Endothelial cell of umbilical vein (primary cell): Measurements from ENCODE around the gene DHRS12. TPM values are rescaled to one million over a fixed set of nuclear protein-coding genes. Genes with fewer than 3 reads are reported as not detected.
A peak's percentile ranks its signal among the peaks of the same experiment; 100 is the strongest.

Source experiments
- BruUV-seq: library from RNA; stranded (reverse); fragments of 400-500 nt; replicated peaks from 2 replicates; lab custom pipeline; 2021; lab: Mats Ljungman, UMichigan
- CTCF ChIA-PET: fragments of 300-600, 350-600 bp; sonication (Branson Sonifier 250); formaldehyde crosslinking; loops from one replicate; lab custom pipeline; 2021; ENCODE audit warnings: antibody characterized with exemption, inconsistent platforms; lab: Charles Lee
- POLR2A ChIA-PET: fragments of 300-600, 350-600 bp; sonication (Branson Sonifier 250); formaldehyde crosslinking; loops from one replicate; lab custom pipeline; 2021; ENCODE audit warnings: antibody characterized with exemption, inconsistent platforms; lab: Charles Lee
- DNase-seq: peaks from one replicate; pipeline ENCODE4 v3.0.0-alpha.2; 2011; ENCODE audit warnings: low read depth, low spot score
- FAIRE-seq: peaks from 2 replicates; lab custom pipeline; 2011; peaks lifted over from hg19 to GRCh38; lab: Jason Lieb, UNC
- H2AFZ ChIP-seq: 2 replicates; pipeline ENCODE4 v1.6.0; 2012; ENCODE audit warnings: low read depth, low read length, control low read depth, inconsistent platforms
- H3K27ac ChIP-seq: 2 replicates; pipeline ENCODE4 v1.5.1; 2011; ENCODE audit warnings: low read depth, mild to moderate bottlenecking, control low read depth, low read length, moderate library complexity; ENCODE audit not compliant: insufficient read depth
- H3K27me3 ChIP-seq, 2 experiments: 2 replicates each; pipeline versions ENCODE4 v1.6.0 to v1.6.1; 2011; ENCODE audit warnings: low read length in 2 of 2, mixed read lengths in 1 of 2; ENCODE audit not compliant: control insufficient read depth in 2 of 2, insufficient read depth in 2 of 2
- H3K36me3 ChIP-seq, 2 experiments: 2 replicates in 1 of 2; 3 replicates in 1 of 2; pipeline ENCODE4 v1.5.1; 2011; ENCODE audit warnings: low read length in 2 of 2, mild to moderate bottlenecking in 1 of 2, moderate library complexity in 1 of 2; ENCODE audit not compliant: control insufficient read depth in 2 of 2, insufficient read depth in 2 of 2; ENCODE audit errors: extremely low read depth in 1 of 2
- H3K4me1 ChIP-seq: 3 replicates; pipeline ENCODE4 v1.5.1; 2011; ENCODE audit warnings: mild to moderate bottlenecking, low read length; ENCODE audit not compliant: control insufficient read depth, insufficient read depth; ENCODE audit errors: extremely low read depth
- H3K4me2 ChIP-seq: 2 replicates; pipeline ENCODE4 v1.6.1; 2011; ENCODE audit warnings: low read length, control low read depth, mixed read lengths; ENCODE audit not compliant: insufficient read depth
- H3K4me3 ChIP-seq, 3 experiments: fragments of 200-600 bp in 1 of 3; sonication (generic), shearing (Covaris generic) in 1 of 3; replicated peaks in 1 of 3; 2 replicates each; pipeline ENCODE4 v1.5.1; 2011 to 2016; ENCODE audit warnings: control low read depth in 3 of 3, low read length in 3 of 3, mild to moderate bottlenecking in 2 of 3, inconsistent platforms in 1 of 3, low read depth in 1 of 3, moderate library complexity in 1 of 3; ENCODE audit not compliant: insufficient read depth in 1 of 3
- H3K79me2 ChIP-seq: 2 replicates; pipeline ENCODE4 v1.6.0; 2012; ENCODE audit warnings: low read length, inconsistent platforms; ENCODE audit not compliant: control insufficient read depth, insufficient read depth
- H3K9ac ChIP-seq: replicated peaks from 2 replicates; pipeline ENCODE3; 2011; ENCODE audit warnings: low read length, control low read depth; ENCODE audit not compliant: insufficient read depth; ENCODE audit errors: extremely low read depth
- H3K9me1 ChIP-seq: replicated peaks from 3 replicates; pipeline ENCODE4 v1.6.0; 2011; ENCODE audit warnings: mild to moderate bottlenecking, low read length; ENCODE audit not compliant: control insufficient read depth, insufficient read depth; ENCODE audit errors: extremely low read depth
- H3K9me3 ChIP-seq: replicated peaks from 2 replicates; pipeline ENCODE4 v1.5.1; 2012; ENCODE audit warnings: low read length, inconsistent platforms; ENCODE audit not compliant: control insufficient read depth, insufficient read depth
- H4K20me1 ChIP-seq: replicated peaks from 2 replicates; pipeline ENCODE3; 2011; ENCODE audit warnings: mild to moderate bottlenecking, low read length; ENCODE audit not compliant: control insufficient read depth, insufficient read depth; ENCODE audit errors: extremely low read depth
- EZH2 ChIP-seq: IDR thresholded peaks from 2 replicates; pipeline ENCODE4 v1.6.1; 2012; ENCODE audit warnings: borderline replicate concordance, low read depth, mild to moderate bottlenecking, moderate library complexity, low read length, inconsistent platforms; ENCODE audit not compliant: severe bottlenecking
- FOS ChIP-seq: IDR thresholded peaks from 2 replicates; pipeline ENCODE4 v1.6.1; 2011; ENCODE audit warnings: mild to moderate bottlenecking, low read length, moderate library complexity, borderline replicate concordance; ENCODE audit not compliant: insufficient read depth
- GATA2 ChIP-seq: IDR thresholded peaks from 2 replicates; pipeline ENCODE4 v1.7.0; 2011; ENCODE audit warnings: low read depth, mild to moderate bottlenecking, moderate library complexity, mixed read lengths, low read length; ENCODE audit not compliant: insufficient read length, insufficient read depth
- JUN ChIP-seq: IDR thresholded peaks from 2 replicates; pipeline ENCODE4 v1.6.1; 2011; ENCODE audit warnings: borderline replicate concordance, low read depth; ENCODE audit not compliant: insufficient read length, insufficient read depth
- MYC ChIP-seq: IDR thresholded peaks from one replicate; pipeline ENCODE4 v1.6.1; 2011; ENCODE audit warnings: mild to moderate bottlenecking, low read depth, low read length
- POLR2A ChIP-seq: IDR thresholded peaks from 2 replicates; pipeline ENCODE4 v1.6.1; 2012; ENCODE audit warnings: low read depth, mild to moderate bottlenecking, control low read depth, low read length
- dilution Hi-C: fragments of 300-500 bp; cut with MboI; formaldehyde crosslinking; loops from one replicate; pipeline ENCODE4 v1.15.0; 2019; ENCODE audit warnings: low sequenced_read_pairs; ENCODE audit not compliant: extremely low pct_ligation_motif_present
- intact Hi-C: fragments of 100-400 bp; cut with micrococcal nuclease; formaldehyde crosslinking; loops from one replicate; pipeline ENCODE4 v1.10.0; 2022
- polyA plus RNA-seq, 4 experiments: library from polyadenylated mRNA; depleted of rRNA in 3 of 4; stranded (reverse) in 3 of 4; unstranded in 1 of 4; fragments of >200 nt; gene quantifications; 2 replicates each; pipeline versions ENCODE4 v1.2.1 to v1.2.3, GENCODE V29; 2011 to 2012; ENCODE audit warnings: missing spikeins in 1 of 4
- total RNA-seq: library from RNA; stranded (reverse); gene quantifications from 2 replicates; pipeline ENCODE4 v1.2.3, GENCODE V29; 2021

Gene DHRS12
- total and polyA plus RNA-seq, 2 donors (not counting 3 experiments of a cell fraction or from before 2014, with no cell fraction given), result 8.9 to 9.1 TPM

GRCh38 chr13:51763486-51763885 is 40.5 kb downstream of the DHRS12 start:
- Histone ChIP-seq H2AFZ (no peak overlapping the region), H3K79me2 (no peaks in the 10 kb centered on the region), H3K27me3 (no peaks in the 10 kb centered on the region), H3K9me3 (no peaks in the 10 kb centered on the region), H3K4me2 (no peak overlapping the region), H3K9ac (no peak overlapping the region), H3K27ac (no peak overlapping the region), H3K9me1 (no peaks in the 10 kb centered on the region), H3K4me3 (no peak overlapping the region), H4K20me1 (no peaks in the 10 kb centered on the region), H3K36me3 (no peaks in the 10 kb centered on the region), H3K4me1 (peaks cover 11% of the 10 kb centered on the region)
- DNase-seq (no peak), FAIRE-seq (no peak)
- dilution Hi-C loops, result no loop called here
- intact Hi-C loops, result loop anchor here (10.0 kb wide), 1 partner anchor 179 kb away; the partner anchor contains the start of gene WDFY2
- ChIA-PET POLR2A (interaction anchor here (1.4 kb wide), 1 partner anchor 311 kb away, joined by 8 read pairs; the partner anchor contains the start of gene INTS6), CTCF (interaction anchor here (0.8 to 1.9 kb wide), 4 partner anchors 17 to 329 kb away, joined by 3 to 8 read pairs (median 6); no protein-coding TSS in a partner anchor)
- BruUV-seq, result no TSS peak
- TF ChIP-seq POLR2A, result no peak
- TF ChIP-seq JUN, result no peak

GRCh38 chr13:51761643-51762350 is 42.2 kb downstream of the DHRS12 start:
- H3K4me3 ChIP-seq, result no peak overlapping the region
- CTCF ChIA-PET, result interaction anchor here (0.9 to 1.6 kb wide), 2 partner anchors 47 to 177 kb away, joined by 3 read pairs; no protein-coding TSS in a partner anchor
- intact Hi-C loops (loop anchor here (10.0 kb wide), 1 partner anchor 177 kb away; the partner anchor contains the start of gene WDFY2), dilution Hi-C loops (no loop called here)
- no peaks in the 10 kb centered on the region for H3K27me3 ChIP-seq
- BruUV-seq, result no TSS peak
- no peaks in the 10 kb centered on the region for H3K36me3 ChIP-seq
- no peak overlapping the region for H3K4me2 ChIP-seq
- DNase-seq, result no peak
- H3K27ac ChIP-seq, result no peak overlapping the region
- FAIRE-seq, result no peak
- no peaks in the 10 kb centered on the region for H4K20me1 ChIP-seq
- no peak overlapping the region for H3K9ac ChIP-seq
- no peaks in the 10 kb centered on the region for H3K9me3 ChIP-seq
- no peak overlapping the region for H2AFZ ChIP-seq
- no peaks in the 10 kb centered on the region for H3K9me1 ChIP-seq
- H3K4me1 ChIP-seq, result peaks cover 11% of the 10 kb centered on the region
- no peaks in the 10 kb centered on the region for H3K79me2 ChIP-seq
- TF ChIP-seq GATA2, result no peak
- TF ChIP-seq EZH2, result no peak
- TF ChIP-seq MYC, result no peak
- no peak for TF ChIP-seq JUN
- TF ChIP-seq FOS, result peak; percentile 28
- POLR2A ChIA-PET, result no interaction called here
